Stimulated activated CD8-positive, alpha-beta memory T cell treated with anti-CD3 and anti-CD28 coated beads, Interleukin-4, amount 100 ng/mL, for 24 hours (primary cell): Measurements from ENCODE around the gene KDM5A.
"Not testable (repeated sequence)": the region's sequence is repeated elsewhere in the genome, so short reads cannot be mapped to it uniquely, and the experiment has no call there.

Experiments
- DNase-seq: peaks from one replicate; pipeline ENCODE4 v3.0.0-alpha.2; 2020; ENCODE audit warnings: low read depth

The KDM5A gene

DNA sequence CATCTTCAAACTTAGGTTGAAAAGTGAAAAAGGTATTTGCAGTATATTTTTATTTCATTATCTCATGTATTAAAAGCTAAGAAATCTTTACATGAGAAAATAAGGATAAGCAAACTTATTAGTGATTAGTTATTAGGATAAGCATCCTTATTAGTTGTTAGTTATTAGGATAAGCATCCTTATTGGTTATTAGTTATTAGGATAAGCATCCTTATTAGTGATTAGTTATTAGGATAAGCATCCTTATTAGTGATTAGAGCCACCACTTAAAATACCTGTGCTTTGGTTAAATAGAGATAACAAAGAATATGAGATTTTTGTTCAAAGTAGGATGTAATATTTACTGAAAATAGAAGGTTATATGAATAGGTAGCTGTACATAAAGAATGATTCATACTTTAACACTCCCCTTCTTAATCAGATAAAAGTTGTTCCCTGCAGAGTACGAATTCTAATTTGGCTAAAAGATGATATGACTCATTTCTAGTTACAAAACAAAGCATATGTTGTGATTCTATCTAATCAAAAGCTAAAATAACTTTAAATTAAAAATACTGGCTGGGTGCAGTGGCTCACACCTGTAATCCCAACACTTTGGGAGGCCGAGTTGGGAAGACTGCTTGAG, 56.4 kb downstream of the KDM5A start:
- DNase-seq = no peak

DNA sequence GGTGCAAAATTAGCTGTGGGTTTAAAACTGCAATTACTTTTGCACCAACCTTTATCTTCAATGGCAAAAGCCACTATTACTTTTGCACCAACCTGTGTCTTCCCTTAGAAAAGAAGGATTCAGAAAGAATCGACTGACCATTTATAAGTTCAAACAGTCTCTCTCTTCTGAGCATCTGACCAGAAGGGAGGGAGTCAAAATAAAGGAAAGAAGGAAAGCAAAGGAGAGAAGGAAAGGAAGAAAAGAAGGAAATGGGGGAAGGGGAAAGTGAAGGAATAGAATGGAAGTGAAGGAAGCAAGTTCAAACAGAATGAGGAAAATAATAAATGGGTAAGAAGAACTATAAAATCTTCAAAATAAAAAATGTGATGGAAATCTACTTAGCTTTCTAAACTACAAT, 57.8 kb downstream of the KDM5A start:
- no peak for DNase-seq

DNA sequence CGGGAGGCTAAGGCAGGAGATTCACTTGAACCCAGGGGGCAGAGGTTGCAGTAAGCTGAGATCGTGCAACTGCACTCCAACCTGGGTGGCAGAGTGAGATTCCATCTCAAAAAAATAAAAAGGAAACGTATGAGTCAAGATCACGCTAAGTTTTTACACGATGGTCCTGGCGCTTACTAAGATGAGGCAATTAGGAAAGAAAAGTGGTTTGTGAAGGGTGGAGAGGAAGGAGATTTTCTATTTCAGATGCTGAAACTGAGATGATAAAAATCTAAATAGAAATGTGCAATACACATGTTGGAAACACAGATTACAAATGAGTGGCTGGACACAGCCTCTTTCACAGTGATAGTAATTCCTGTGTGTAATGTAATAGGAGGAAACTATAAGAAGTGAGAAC, 63.2 kb downstream of the KDM5A start:
- no peak for DNase-seq

DNA sequence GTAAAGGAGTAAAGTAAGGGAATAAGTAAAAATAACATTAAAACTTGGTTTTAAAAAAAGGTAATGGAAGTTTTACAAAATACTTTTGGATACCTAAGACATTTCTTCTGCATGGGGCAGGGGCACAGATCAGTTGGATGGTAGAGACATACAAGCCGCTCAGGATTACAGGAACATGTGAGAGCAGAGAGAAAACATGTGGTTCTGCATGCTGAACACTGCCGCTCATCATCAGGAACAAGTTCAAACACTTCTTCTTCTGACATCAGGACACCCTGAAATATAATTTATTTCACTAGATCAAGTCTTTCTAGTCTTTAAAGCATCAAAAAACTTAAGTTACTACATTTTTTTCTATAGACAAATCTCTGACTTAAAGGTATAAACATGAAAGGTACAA, 65.6 kb downstream of the KDM5A start:
- DNase-seq = no peak

DNA sequence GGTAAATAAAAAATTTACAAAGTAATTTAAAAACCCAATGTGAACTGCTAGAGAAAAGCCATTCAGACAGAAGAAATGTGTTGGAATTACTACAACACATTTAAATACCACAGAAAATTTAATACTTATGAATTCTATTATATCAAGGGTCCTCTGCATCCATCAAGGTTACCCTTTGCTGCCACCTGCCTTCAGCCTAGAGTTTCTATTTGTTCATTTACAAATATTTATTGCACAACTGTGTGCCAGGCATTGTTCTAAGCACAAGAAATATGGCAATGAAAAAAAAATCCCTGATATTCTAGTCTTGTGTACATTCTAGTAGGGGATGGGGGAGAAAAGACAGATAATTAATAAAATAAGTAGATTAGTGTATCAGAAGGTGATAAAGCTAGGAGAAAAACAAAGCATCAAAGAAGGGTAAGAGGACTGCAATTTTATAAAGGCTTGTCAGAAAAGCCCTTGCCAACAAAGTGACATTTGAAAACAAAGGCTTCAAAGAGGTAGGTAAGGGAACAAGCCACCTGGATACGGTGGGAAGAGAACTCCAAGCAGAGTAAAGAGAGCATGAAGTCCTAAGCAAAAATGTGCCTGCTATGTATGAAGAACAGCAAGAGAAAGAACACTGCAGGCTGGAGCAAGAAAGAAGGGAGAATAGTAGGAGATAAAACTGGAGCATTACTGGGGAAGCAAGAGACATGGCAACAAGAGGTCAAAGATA, 67.4 kb downstream of the KDM5A start:
- DNase-seq = no peak

DNA sequence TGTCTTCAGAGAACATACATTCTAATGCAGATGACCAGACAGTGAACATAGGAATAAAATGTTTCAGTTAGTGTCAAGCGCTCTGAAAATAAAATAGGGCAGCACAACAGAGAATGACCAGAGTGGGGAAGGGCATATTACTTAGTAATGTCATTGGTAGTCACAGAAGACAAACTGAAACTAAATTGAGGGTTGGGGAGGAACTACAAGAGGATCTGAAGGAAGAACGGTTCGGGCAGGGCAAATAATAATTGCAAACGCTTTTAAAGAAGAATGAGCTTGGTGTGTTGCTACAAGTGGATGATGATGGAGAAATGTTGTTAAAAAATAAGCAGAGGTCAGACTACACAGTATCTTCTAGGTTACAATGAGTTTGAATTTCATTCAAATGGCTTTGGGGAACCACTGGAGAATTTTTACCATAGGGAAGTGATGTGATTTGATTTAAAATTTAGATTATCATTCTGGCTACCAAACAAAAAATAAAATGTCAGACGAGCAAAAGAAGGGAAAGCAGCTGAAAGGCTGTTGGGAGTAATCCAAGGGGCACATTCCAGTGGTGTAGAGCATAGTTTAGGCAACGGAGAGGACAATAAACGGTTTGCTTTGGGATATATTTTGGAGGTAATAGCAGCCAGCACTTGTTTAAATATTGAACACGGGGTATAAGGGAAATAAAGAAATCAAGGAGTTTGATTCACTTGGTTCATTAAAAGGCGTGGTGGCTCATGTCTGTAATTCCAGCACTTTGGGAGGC, 70.2 kb downstream of the KDM5A start:
- no peak for DNase-seq

DNA sequence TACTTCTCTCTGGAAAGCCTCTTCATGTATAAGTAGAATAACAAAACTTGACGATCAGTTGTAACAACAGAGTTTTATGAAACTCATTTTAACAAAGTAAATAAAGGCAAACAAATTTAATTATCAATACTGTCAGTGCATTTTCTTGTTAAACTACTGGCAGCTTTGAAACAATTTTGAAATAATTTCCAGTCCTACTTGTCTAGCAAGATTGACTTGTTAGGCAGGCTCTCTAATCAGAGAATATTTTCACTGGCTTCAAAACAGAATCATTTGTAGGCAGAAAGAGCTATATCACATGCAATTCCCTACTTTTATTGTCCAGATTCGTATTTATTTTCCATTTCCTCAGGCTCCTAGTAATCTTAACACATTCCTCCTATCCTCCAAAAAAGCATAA, 80.6 kb downstream of the KDM5A start:
- DNase-seq = no peak

DNA sequence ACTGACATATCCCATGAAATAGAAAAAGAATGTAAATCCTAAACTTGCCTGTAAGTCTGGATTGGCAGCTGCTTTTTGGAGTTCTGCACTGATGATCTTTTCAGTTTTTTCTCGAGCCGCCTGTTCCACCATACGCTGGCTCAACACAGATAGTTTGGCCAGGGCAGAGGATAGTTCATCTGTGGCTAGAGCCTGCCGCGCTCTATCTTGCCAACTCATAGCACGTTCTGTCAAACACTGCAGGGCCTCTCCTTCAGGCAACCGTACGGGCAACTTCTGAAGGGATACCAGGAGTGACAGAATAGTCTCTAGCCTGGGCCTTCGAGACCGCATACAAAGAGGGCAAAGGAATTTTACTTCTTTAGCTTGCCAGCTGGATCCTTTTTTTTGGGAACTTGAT, 81.7 kb downstream of the KDM5A start:
- DNase-seq = no peak

DNA sequence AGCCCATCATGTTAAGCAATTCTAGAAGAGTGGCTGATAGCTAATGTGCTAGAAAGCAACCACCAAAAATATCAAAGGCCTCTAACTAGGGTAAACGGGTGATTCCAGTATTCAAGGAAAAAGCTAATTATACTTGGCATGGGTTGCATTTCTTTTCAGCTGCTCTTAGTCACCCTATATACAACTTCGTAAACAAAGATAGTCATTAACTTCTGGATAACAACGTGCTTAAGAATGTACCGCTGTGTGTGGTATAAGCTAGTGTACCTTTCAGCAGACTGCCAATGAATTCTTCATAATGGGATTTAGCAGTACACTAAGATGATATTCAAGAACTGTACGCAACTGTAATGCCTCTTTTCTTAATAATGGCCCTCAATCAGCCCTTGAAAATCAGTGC, 84.3 kb downstream of the KDM5A start:
- DNase-seq = no peak

DNA sequence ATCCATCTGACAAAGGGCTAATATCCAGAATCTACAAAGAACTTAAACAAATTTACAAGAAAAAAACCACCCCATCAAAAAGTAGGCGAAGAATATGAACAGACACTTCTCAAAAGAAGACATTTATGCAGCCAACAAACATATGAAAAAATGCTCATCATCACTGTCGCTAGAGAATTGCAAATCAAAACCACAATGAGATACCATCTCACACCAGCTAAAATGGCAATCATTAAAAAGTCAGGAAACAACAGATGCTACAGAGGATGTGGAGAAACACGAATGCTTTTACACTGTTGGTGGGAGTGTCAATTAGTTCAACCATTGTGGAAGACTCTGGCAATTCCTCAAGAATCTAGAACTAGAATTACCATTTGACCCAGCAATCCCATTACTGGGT, 86.4 kb downstream of the KDM5A start:
- not testable (repeated sequence) for DNase-seq

DNA sequence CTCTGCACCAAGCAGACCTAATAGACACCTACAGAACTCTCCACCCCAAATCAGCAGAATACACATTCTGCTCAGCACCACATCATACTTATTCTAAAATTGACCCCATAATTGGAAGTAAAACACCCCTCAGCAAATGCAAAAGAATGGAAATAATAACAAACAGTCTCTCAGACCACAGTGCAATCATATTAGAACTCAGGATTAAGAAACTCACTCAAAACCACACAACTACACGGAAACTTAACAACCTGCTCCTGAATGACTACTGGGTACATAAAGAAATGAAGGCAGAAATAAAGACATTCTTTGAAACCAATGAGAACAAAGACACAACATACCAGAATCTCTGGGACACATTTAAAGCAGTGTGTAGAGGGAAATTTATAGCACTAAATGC, 89.0 kb downstream of the KDM5A start:
- DNase-seq = not testable (repeated sequence)

DNA sequence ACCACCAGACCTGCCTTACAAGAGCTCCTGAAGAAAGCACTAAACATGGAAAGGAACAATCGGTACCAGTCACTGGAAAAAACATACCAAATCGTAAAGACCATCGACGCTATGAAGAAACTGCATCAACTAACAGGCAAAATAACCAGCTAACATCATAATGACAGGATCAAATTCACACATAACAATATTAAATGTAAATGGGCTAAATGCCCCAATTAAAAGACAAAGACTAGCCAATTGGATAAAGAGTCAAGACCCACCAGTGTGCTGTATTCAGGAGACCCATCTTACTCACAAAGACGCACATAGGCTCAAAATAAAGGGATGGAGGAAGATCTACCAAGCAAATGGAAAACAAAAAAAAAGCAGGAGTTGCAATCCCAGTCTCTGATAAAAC, 89.6 kb downstream of the KDM5A start:
- not testable (repeated sequence) for DNase-seq

DNA sequence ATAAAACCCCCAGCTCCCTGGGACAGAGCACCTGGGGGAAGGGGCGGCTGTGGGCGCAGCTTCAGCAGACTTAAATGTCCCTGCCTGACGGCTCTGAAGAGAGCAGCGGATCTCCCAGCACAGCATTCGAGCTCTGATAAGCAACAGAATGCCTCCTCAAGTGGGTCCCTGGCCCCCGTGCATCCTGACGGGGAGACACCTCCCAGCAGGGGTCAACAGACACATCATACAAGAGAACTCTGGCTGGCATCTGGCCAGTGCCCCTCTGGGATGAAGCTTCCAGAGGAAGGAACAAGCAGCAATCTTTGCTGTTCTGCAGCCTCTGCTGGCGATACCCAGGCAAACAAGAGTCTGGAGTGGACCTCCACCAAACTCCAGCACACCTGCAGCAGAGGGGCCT, 91.1 kb downstream of the KDM5A start:
- not testable (repeated sequence) for DNase-seq

DNA sequence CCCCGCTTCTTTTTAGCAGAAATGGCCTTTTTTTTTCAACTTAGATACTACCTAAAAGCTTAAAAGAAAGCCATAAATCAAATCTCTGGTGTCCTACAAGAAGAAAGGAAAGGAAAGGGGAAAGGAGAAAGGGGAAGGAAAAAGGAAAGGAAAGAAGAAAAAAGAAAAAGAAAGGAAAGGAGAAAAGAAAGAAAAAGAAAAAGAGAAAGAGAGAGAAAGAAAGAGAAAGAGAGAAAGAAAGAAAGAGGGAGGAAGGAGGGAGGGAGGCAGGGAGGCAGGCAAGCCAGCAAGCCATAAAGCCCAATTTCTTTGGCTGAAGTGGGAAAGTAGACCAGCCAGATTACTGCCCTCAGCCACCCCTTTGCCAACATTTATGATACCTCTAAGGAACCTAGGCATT, 94.0 kb downstream of the KDM5A start:
- no peak for DNase-seq

DNA sequence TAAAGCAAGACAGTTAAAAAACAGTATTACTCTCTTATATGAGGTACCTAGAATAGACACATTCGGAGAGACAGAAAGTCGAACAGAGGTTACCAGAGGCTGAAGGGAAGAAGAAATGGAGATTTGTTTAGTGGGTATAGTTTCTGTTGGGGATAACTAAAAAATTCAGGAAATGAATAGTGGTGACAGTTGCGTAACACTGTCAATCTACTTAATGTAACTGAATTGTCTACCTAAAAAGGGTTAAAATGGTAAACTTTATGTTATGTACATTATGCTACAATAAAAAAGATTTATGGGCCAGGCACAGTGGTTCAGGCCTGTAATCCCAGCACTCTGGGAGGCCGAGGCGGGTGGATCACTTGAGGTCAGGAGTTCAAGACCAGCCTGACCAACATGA, 95.9 kb downstream of the KDM5A start:
- no peak for DNase-seq

DNA sequence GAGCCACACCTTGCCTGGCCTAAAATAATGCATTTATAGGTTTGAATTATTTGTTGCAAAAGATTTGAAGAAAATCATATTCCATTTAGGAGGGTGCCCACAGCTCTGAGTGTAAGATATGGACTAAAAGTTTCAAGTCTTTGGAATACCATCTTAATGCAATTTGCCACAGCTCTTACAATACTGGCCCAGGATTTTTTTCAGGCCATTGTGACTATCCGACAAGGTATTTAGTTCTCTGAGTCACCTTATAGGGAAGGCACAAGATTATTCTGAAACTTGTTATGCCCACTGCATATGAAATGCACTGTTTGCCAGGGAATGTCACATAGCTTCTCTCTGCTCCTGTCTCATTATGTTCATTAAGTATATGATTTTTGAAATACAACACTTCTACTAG, 96.9 kb downstream of the KDM5A start:
- DNase-seq = no peak

DNA sequence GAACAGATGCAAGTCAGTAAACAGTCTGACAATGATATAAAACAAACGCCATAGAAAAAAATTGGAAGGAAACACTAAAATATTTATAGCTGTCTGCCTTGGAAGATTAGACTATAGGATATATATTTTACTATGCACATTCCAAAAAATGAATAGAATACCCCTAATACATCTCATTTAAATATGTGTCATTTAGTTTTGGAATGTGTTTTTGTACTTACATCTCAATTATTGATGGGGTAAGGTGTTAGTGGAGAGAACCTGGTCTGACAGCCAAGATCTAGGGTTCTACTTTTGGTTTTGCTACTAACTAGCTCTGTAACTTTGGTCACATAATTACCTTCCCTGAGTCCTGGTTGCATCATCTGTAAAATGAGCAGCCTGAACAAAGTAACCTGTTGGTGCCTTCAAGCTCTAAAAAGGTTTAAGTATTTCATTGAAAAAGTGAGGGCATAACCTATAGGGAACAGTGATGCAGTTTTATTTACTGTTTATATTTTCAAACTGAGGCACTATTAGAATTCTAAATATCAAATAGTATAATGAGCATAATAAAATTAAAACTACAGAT, 97.9 kb downstream of the KDM5A start:
- no peak for DNase-seq

DNA sequence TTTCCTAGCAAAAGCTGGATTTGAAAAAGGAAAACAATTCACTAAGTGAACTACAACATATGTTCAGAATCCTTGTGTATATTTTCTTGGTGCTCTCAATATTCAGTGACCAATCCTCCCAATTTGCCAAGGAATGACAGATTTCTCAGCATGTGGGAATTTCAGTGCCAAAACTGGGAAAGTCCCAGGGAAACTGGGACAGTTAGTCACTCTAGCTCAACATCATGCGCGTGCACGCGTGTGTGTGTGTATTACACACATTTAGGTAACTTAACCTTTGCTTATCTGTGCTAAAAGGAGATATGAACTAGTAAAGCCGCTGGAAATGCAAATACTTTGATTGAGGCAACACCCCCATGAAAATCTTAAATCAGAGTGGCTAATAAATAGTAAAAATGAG, 100.4 kb downstream of the KDM5A start:
- DNase-seq = no peak

DNA sequence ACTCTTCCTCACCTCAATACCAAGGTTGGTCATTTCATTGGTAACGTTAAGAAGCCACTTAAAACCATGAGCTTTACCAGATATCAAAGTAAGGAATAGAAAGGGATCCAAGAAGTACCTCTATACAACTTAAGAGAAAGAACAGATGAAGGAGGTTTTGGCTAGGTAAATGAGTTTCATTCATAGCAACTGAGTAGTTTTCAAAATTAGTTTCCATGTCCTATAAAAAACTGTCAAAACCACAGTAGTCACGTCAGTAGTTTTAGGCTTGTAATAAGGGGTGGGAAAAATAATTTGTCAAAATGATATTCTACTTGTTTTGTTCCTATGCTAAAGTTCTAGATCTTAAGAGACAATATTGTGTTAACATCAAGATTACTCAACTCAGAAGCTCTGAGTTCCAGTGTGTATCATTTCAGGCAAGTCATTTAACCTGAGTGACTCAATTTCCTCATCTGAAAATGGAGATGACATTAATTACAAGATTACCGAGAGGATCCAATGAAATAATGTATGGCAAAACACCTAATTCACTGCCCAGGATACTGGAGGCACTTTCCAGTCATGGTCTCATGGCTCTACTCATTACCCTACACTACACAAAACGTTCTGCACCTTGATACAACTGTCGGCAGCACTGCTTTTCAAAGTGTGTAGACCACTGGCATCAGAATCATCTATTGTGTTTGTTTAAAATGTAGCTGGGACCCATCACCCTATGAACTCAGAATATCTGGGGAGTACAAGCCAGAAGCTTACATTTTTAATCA, 102.4 kb downstream of the KDM5A start:
- DNase-seq = no peak

DNA sequence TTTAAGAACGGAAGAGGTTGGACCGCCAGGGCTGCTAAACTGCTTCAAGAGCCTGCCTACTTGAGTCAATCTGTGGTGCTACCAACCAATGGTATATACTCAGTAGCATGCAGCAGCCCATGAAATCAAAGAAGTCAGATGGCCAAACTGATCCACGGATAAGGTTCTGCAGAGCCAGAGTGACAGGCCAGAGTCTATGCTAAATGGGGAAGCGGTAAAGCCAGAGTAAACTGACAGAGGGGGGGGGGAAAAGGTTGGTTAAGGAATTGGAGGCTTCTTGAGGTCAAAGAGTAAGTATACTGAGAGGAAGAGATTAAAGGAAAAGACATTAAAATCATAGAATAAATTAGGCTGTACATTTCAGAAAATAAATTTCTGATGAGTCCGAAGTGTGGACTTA, 111.1 kb downstream of the KDM5A start:
- no peak for DNase-seq

DNA sequence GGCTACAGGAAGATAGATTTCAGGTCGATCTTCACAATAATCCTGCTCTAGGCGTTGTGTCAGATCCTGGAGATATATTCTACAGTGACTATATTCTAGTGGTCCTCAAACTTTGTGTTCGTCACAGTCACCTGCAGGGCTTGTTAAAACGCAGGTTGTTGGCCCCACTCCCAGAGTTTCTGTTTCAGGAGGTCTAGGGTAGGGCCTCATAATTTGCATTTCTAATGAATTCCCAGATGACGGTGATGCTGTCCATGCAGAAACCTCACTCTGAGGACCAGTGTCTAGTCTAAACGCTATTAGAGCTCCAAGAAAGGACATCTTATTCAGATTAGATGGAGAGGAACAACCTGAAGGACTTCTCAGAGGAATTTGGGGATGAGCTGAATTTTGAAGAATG, 113.3 kb downstream of the KDM5A start:
- no peak for DNase-seq

DNA sequence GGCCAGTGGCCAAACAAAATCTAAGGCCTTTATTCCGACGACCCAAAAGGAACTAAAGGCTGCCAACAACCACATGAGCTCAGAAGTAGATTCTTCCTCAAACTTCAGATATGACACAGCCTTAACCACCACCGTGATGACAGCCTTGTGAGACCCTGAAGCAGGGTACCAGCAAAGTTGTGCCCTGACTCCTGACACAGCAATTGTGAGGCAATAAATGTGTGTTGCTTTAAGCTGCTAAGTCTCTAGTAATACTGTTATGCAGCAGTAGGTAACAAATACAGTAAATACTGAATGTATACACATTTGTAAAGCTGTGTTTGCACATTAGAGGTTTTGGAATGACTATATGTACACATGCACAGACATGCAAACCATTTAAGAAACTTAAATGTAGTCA, 115.7 kb downstream of the KDM5A start:
- no peak for DNase-seq
